Astrocyte (in vitro differentiated cells and primary cell): Measurements from ENCODE around the gene RSBN1. TPM values are rescaled to one million over a fixed set of nuclear protein-coding genes. Genes with fewer than 3 reads are reported as not detected.
"Not testable (repeated sequence)": the region's sequence is repeated elsewhere in the genome, so short reads cannot be mapped to it uniquely, and the experiment has no call there.

Source experiments
- DNase-seq: peaks from one replicate; pipeline ENCODE4 v3.0.0-alpha.2; 2010; ENCODE audit warnings: low read depth
- FAIRE-seq: peaks from 2 replicates; lab custom pipeline; 2011; peaks lifted over from hg19 to GRCh38; lab: Jason Lieb, UNC
- H2AFZ ChIP-seq: 2 replicates; pipeline ENCODE4 v1.6.0; 2012; ENCODE audit warnings: low read depth, low read length, inconsistent platforms
- H3K27ac ChIP-seq: 2 replicates; pipeline ENCODE4 v1.5.1; 2011; ENCODE audit warnings: low read depth, low read length, inconsistent platforms
- H3K27me3 ChIP-seq: 2 replicates; pipeline ENCODE4 v1.6.0; 2011; ENCODE audit warnings: low read length, inconsistent platforms; ENCODE audit not compliant: insufficient read depth
- H3K36me3 ChIP-seq: 2 replicates; pipeline ENCODE4 v1.5.1; 2011; ENCODE audit warnings: low read length, inconsistent platforms; ENCODE audit not compliant: insufficient read depth
- H3K4me1 ChIP-seq: 2 replicates; pipeline ENCODE4 v1.5.1; 2011; ENCODE audit warnings: low read length, inconsistent platforms; ENCODE audit not compliant: insufficient read depth
- H3K4me2 ChIP-seq: 2 replicates; pipeline ENCODE4 v1.6.0; 2012; ENCODE audit warnings: low read length, inconsistent platforms
- H3K4me3 ChIP-seq: 2 replicates; pipeline ENCODE4 v1.5.1; 2011; ENCODE audit warnings: low read depth, mild to moderate bottlenecking, low read length, inconsistent platforms; ENCODE audit not compliant: insufficient read depth
- H3K79me2 ChIP-seq: 2 replicates; pipeline ENCODE4 v1.6.0; 2012; ENCODE audit warnings: mild to moderate bottlenecking, low read length, inconsistent platforms; ENCODE audit not compliant: insufficient read depth
- H3K9ac ChIP-seq: 2 replicates; pipeline ENCODE4 v1.6.0; 2012; ENCODE audit warnings: mild to moderate bottlenecking, low read length, inconsistent platforms
- H3K9me3 ChIP-seq: 2 replicates; pipeline ENCODE4 v1.5.1; 2012; ENCODE audit warnings: low read depth, mild to moderate bottlenecking, low read length, inconsistent platforms; ENCODE audit not compliant: insufficient read depth
- H4K20me1 ChIP-seq: 2 replicates; pipeline ENCODE4 v1.6.0; 2012; ENCODE audit warnings: low read length, inconsistent platforms; ENCODE audit not compliant: insufficient read depth
- H3K27ac Mint-ChIP-seq: one replicate; pipeline ENCODE4 v1.8.0; 2021; ENCODE audit warnings: mild to moderate bottlenecking, mixed read lengths; ENCODE audit not compliant: unreplicated experiment
- H3K27me3 Mint-ChIP-seq: one replicate; pipeline ENCODE4 v1.8.0; 2021; ENCODE audit warnings: low read depth, mixed read lengths; ENCODE audit not compliant: unreplicated experiment
- H3K36me3 Mint-ChIP-seq: one replicate; pipeline ENCODE4 v1.8.0; 2021; ENCODE audit warnings: low read depth, mixed read lengths; ENCODE audit not compliant: unreplicated experiment
- H3K4me1 Mint-ChIP-seq: one replicate; pipeline ENCODE4 v1.8.0; 2021; ENCODE audit warnings: low read depth, mixed read lengths; ENCODE audit not compliant: unreplicated experiment
- H3K4me3 Mint-ChIP-seq: one replicate; pipeline ENCODE4 v1.8.0; 2021; ENCODE audit warnings: mild to moderate bottlenecking, moderate library complexity, mixed read lengths; ENCODE audit not compliant: unreplicated experiment
- H3K9me3 Mint-ChIP-seq: one replicate; pipeline ENCODE4 v1.8.0; 2021; ENCODE audit warnings: mild to moderate bottlenecking, mixed read lengths; ENCODE audit not compliant: unreplicated experiment
- EZH2 ChIP-seq: IDR thresholded peaks from 2 replicates; pipeline ENCODE4 v1.6.1; 2012; ENCODE audit warnings: mild to moderate bottlenecking, low read length, inconsistent platforms; ENCODE audit not compliant: insufficient read depth
- total RNA-seq: library from RNA; stranded (reverse); gene quantifications from 2 replicates; pipeline ENCODE4 v1.2.1, GENCODE V29; 2021
- TF ChIP-seq, protein P1 (sequence below): IDR thresholded peaks from 2 replicates; pipeline ENCODE4 v1.5.1; 2011; ENCODE audit warnings: low read depth, mild to moderate bottlenecking, inconsistent platforms, low read length, moderate library complexity; ENCODE audit not compliant: insufficient read depth

Gene RSBN1
- total RNA-seq, 1 donor from 2014 or later: 10.6 TPM

DNA sequence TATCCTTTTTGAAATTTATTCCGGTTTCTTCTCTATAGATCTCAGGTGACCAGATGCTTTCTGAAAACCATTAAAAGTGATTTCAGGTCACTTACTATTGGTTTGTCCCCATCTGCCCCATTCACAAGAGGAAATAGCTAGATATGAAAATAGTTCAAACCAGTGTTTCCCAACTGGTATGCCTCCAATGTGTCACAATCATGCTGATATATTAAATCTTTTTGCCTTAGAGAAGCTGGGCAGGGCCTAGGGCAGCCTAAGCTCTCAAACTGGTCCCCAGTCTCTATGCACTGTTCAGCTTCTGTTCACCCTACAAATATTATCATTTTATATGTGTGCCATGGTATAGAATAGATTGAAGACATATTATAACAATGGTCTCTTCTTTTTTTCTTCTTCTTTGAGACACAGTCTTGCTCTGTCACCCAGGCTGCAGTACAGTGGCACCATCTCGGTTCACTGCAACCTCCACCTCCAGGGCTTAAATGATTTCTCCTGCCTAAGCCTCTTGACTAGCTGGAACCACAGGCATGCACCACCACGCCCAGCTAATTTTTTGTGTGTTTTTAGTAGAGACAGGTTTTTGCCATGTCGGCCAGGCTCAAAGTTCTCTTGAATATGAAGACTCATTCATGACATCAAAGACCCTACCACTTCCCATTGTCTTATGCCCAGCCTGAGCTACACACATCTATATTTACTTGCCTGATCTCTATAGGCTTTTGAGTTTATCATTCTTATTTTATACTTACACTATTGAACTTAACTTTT, 43.5 kb upstream of the RSBN1 start:
- FAIRE-seq (no peak), DNase-seq (no peak)
- no peaks in the 10 kb centered on the region for H3K9me3 ChIP-seq
- H3K9me3 Mint-ChIP-seq: no peaks in the 10 kb centered on the region
- no peaks in the 10 kb centered on the region for H3K79me2 ChIP-seq
- no peaks in the 10 kb centered on the region for H3K27me3 ChIP-seq
- no peaks in the 10 kb centered on the region for H3K36me3 ChIP-seq
- no peak overlapping the region for H2AFZ ChIP-seq
- H3K9ac ChIP-seq: no peak overlapping the region
- TF ChIP-seq, protein P1, sequence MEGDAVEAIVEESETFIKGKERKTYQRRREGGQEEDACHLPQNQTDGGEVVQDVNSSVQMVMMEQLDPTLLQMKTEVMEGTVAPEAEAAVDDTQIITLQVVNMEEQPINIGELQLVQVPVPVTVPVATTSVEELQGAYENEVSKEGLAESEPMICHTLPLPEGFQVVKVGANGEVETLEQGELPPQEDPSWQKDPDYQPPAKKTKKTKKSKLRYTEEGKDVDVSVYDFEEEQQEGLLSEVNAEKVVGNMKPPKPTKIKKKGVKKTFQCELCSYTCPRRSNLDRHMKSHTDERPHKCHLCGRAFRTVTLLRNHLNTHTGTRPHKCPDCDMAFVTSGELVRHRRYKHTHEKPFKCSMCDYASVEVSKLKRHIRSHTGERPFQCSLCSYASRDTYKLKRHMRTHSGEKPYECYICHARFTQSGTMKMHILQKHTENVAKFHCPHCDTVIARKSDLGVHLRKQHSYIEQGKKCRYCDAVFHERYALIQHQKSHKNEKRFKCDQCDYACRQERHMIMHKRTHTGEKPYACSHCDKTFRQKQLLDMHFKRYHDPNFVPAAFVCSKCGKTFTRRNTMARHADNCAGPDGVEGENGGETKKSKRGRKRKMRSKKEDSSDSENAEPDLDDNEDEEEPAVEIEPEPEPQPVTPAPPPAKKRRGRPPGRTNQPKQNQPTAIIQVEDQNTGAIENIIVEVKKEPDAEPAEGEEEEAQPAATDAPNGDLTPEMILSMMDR: no peak
- no peak for TF ChIP-seq EZH2
- no peaks in the 10 kb centered on the region for H3K27me3 Mint-ChIP-seq
- no peak overlapping the region for H3K4me2 ChIP-seq
- H3K4me1 ChIP-seq: peaks cover 10% of the 10 kb centered on the region
- H3K4me3 Mint-ChIP-seq: no peak overlapping the region
- H3K27ac Mint-ChIP-seq: no peak overlapping the region
- peaks cover 20% of the 10 kb centered on the region for H3K4me1 Mint-ChIP-seq
- no peak overlapping the region for H3K27ac ChIP-seq
- no peaks in the 10 kb centered on the region for H4K20me1 ChIP-seq
- H3K36me3 Mint-ChIP-seq: peaks cover 2% of the 10 kb centered on the region
- no peak overlapping the region for H3K4me3 ChIP-seq

DNA sequence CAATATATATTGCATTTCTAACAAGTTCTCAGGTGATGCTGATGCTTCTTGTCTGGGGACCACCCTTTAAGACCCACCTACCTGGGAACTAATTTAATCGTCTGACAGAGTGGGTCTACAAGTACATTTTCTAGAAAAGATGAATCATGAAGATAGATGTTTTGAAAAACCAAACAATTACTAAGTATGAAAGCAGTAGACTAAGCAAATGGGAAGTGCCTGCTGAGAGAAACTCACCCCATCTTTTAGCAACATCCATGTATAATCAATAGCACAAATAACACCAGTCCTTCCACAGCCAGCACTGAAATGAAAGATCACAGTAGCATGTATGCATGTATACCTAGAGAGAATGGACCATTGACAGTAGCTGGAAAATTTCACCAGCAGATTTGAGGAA, 42.0 kb upstream of the RSBN1 start:
- FAIRE-seq: no peak
- Mint-ChIP-seq H3K4me3 (no peak overlapping the region), H3K27me3 (no peaks in the 10 kb centered on the region), H3K27ac (no peak overlapping the region), H3K36me3 (peaks cover 2% of the 10 kb centered on the region), H3K9me3 (no peaks in the 10 kb centered on the region), H3K4me1 (peaks cover 7% of the 10 kb centered on the region)
- Histone ChIP-seq H3K4me3 (no peak overlapping the region), H3K4me1 (no peaks in the 10 kb centered on the region), H4K20me1 (no peaks in the 10 kb centered on the region), H3K9me3 (no peaks in the 10 kb centered on the region), H3K27me3 (no peaks in the 10 kb centered on the region), H3K27ac (no peak overlapping the region), H3K9ac (no peak overlapping the region), H3K4me2 (no peak overlapping the region), H3K79me2 (no peaks in the 10 kb centered on the region), H2AFZ (no peak overlapping the region), H3K36me3 (no peaks in the 10 kb centered on the region)
- TF ChIP-seq, protein P1: no peak
- TF ChIP-seq EZH2: no peak
- DNase-seq: no peak

DNA sequence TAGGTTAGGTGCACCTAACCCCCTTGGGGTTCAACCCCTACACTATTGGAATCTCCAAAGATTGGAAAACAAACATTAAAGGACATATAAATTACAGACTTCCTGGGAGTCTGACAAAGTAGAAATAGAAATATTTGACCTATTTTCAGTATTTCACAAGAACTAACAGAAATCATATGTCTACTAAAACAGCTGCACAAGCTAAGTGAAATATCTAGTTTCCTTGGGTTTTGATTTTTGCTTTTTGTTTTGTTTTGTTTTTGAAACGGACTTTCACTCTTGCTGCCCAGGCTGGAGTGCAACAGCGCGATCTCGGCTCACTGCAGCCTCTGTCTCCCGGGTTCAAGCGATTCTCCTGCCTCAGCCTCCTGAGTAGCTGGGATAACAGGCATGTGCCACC, 40.4 kb upstream of the RSBN1 start:
- H3K9me3 ChIP-seq, H3K27me3 Mint-ChIP-seq, H3K9ac ChIP-seq, DNase-seq, H3K79me2 ChIP-seq, H4K20me1 ChIP-seq, H3K27me3 ChIP-seq, H3K4me2 ChIP-seq, H3K4me1 Mint-ChIP-seq, H3K4me3 ChIP-seq, H3K4me3 Mint-ChIP-seq, H3K36me3 ChIP-seq, H3K36me3 Mint-ChIP-seq, H3K27ac ChIP-seq, H2AFZ ChIP-seq, H3K27ac Mint-ChIP-seq, H3K4me1 ChIP-seq, FAIRE-seq, H3K9me3 Mint-ChIP-seq: not testable (repeated sequence)
